Spinal cord (tissue), 10 donors: ENCODE measurements around the gene ACSS3. TPM values are rescaled to one million over a fixed set of nuclear protein-coding genes. Genes with fewer than 3 reads are reported as not detected.

Source experiments
- DNase-seq, 6 donors: peaks; one replicate each; pipeline versions ENCODE4 v3.0.0 to v3.0.0-alpha.2; 2013 to 2015; ENCODE audit warnings: low spot score in 6 of 6, low read depth in 4 of 6
- H3K27ac ChIP-seq: one replicate; pipeline ENCODE4 v1.5.1; 2013; ENCODE audit warnings: low read depth, low read length, control low read depth
- H3K27me3 ChIP-seq: one replicate; pipeline ENCODE4 v1.6.1; 2013; ENCODE audit warnings: low read length; ENCODE audit not compliant: control insufficient read depth, insufficient read depth
- H3K36me3 ChIP-seq: one replicate; pipeline ENCODE4 v1.6.1; 2013; ENCODE audit warnings: low read length; ENCODE audit not compliant: control insufficient read depth, insufficient read depth
- H3K4me1 ChIP-seq: one replicate; pipeline ENCODE4 v1.6.1; 2013; ENCODE audit warnings: low read length; ENCODE audit not compliant: control insufficient read depth, insufficient read depth
- H3K4me3 ChIP-seq: one replicate; pipeline ENCODE4 v1.5.1; 2013; ENCODE audit warnings: low read depth, low read length, control low read depth
- H3K9me3 ChIP-seq: one replicate; pipeline ENCODE4 v1.6.1; 2013; ENCODE audit warnings: low read length; ENCODE audit not compliant: control insufficient read depth, insufficient read depth
- WGBS: methylation state at CpG from one replicate; pipeline ENCODE4 v1.1.5; 2013; ENCODE audit warnings: missing lambda C conversion rate; ENCODE audit not compliant: insufficient coverage; 5-methylcytosine and 5-hydroxymethylcytosine counted together
- polyA plus RNA-seq, 2 donors: library from polyadenylated mRNA; unstranded; fragments of 120-200 nt; gene quantifications; one replicate each; pipeline ENCODE4 v1.2.1, GENCODE V29; 2013; ENCODE audit not compliant: insufficient read length in 2 of 2
- total RNA-seq, 2 donors: library from RNA; depleted of rRNA in 1 of 2; stranded (reverse); fragments of 120-200 nt in 1 of 2; fragments of >200 nt in 1 of 2; gene quantifications; one replicate each; pipeline versions ENCODE4 v1.2.3 to v1.2.4, GENCODE V29; 2013 to 2014
- donor health status: healthy.

The ACSS3 gene
- total and polyA plus RNA-seq, 4 donors: 8.7 to 32.1 (median 18.3) TPM

- H3K4me1 ChIP-seq: no peaks in the 10 kb centered on the region
- no peaks in the 10 kb centered on the region for H3K36me3 ChIP-seq
- H3K27ac ChIP-seq: no peak overlapping the region
- no peak overlapping the region for H3K4me3 ChIP-seq
- H3K27me3 ChIP-seq: no peaks in the 10 kb centered on the region
- no peaks in the 10 kb centered on the region for H3K9me3 ChIP-seq
- no CpG with 5 or more reads among the region's 4 CpGs for WGBS
- DNase-seq: peak in 5 of 6 donors; percentile 42 to 92 (median 65)
Observed at GRCh38 chr12:81257947-81258551, 180.2 kb downstream of the ACSS3 start.

GRCh38 chr12:81259360-81259759, 181.5 kb downstream of the ACSS3 start:
- H3K4me1 ChIP-seq: no peaks in the 10 kb centered on the region
- H3K4me3 ChIP-seq: no peak overlapping the region
- no peak overlapping the region for H3K27ac ChIP-seq
- H3K9me3 ChIP-seq: no peaks in the 10 kb centered on the region
- no peak for DNase-seq
- WGBS: no CpG with 5 or more reads among the region's 4 CpGs
- H3K27me3 ChIP-seq: no peaks in the 10 kb centered on the region
- no peaks in the 10 kb centered on the region for H3K36me3 ChIP-seq

DNA sequence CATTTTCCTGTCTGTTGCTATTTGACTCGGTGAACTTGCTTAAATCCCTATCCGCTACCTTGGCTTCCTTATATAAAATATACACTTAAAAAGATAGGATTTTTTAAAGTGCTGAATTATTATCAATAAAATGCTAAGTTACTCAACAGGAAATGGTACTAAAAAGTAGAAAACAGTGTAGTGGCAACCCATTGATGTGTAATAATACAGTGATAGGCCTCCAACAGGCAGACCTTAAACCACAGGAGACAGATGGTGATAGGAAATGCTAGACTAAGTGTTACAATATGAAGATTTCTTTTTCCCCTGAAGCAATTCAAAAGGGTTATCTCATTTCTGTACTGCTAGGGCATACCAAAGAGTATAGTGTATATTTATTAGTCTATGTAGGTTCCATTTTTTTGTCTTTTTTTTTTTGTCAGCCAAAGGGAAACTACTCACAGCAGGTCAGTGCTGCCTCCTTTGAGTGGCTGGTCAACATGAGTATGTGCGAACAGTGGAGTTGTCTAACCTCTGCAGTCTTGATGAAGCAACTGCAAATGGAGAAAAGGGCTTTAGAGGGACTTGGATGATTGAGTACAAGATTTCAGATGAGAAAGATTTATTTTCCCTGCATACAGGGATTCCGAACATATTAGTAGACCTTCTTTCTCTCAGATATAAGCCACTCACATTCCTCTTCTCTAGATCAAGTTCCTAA, 183.8 kb downstream of the ACSS3 start:
- Histone ChIP-seq H3K36me3 (no peaks in the 10 kb centered on the region), H3K27me3 (no peaks in the 10 kb centered on the region), H3K4me1 (no peaks in the 10 kb centered on the region), H3K4me3 (no peak overlapping the region), H3K9me3 (no peaks in the 10 kb centered on the region), H3K27ac (no peak overlapping the region)
- WGBS: no CpG with 5 or more reads among the region's 4 CpGs
- DNase-seq: no peak

- Histone ChIP-seq H3K4me3 (no peak overlapping the region), H3K4me1 (no peaks in the 10 kb centered on the region), H3K36me3 (no peaks in the 10 kb centered on the region), H3K27ac (no peak overlapping the region), H3K9me3 (no peaks in the 10 kb centered on the region), H3K27me3 (no peaks in the 10 kb centered on the region)
- no peak for DNase-seq
- no CpG with 5 or more reads among the region's 2 CpGs for WGBS
Observed at GRCh38 chr12:81263072-81263471, 185.2 kb downstream of the ACSS3 start.

- Histone ChIP-seq H3K27ac (no peak overlapping the region), H3K36me3 (no peaks in the 10 kb centered on the region), H3K4me1 (no peaks in the 10 kb centered on the region), H3K9me3 (no peaks in the 10 kb centered on the region), H3K27me3 (no peaks in the 10 kb centered on the region), H3K4me3 (no peak overlapping the region)
- 100% methylated on average over 5 of the region's 5 CpGs for WGBS
- no peak for DNase-seq
Observed at GRCh38 chr12:81270385-81270784, 192.5 kb downstream of the ACSS3 start.

DNA sequence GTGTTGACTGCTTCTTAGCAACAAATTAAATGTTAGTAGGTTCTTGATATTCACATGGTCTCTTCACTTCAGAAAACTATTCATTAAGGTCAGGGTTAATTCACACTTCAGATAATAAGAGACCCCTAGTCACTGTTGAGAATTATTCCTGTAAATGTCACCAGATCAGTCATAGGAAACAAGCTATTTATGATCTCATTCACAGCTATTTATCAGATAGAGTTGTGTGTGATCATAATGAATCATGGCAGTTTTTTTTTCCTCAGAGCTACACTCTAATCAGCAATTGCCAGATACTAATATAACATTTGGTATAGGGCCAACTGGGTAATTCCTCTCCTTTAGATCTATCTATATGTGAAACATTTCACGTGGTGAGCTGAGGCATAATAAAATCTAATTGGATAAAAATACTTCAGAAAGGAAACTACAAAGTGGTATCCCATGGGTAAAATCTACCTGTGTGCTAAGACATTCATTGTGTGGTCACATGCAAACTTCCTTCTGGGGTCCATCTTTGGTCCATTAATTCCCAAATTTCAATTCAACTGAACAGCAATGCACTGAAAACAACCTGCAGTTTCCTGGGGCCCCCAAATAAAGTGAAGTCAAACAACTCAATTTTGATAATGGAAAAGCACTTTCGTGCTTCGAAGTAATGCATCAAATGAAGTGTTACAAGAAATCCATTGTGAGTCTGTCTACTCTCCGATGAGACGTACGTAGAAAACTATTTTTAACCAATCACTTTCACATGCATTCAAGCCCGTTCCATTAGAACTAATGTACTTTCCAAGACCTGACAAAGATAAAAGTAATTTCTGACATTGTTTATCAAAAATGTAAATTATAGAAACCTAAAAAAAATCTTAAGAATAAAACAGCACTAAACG, 197.0 kb downstream of the ACSS3 start:
- no peaks in the 10 kb centered on the region for H3K9me3 ChIP-seq
- H3K27ac ChIP-seq: no peak overlapping the region
- no peaks in the 10 kb centered on the region for H3K27me3 ChIP-seq
- peak in 1 of 6 donors; percentile 74 for DNase-seq
- no peak overlapping the region for H3K4me3 ChIP-seq
- 100% methylated on average over 1 of the region's 8 CpGs for WGBS
- no peaks in the 10 kb centered on the region for H3K36me3 ChIP-seq
- H3K4me1 ChIP-seq: no peaks in the 10 kb centered on the region

- 20% methylated on average over 1 of the region's 3 CpGs for WGBS
- H3K4me3 ChIP-seq: no peak overlapping the region
- no peak for DNase-seq
- H3K27ac ChIP-seq: no peak overlapping the region
- no peaks in the 10 kb centered on the region for H3K27me3 ChIP-seq
- no peaks in the 10 kb centered on the region for H3K4me1 ChIP-seq
- H3K36me3 ChIP-seq: no peaks in the 10 kb centered on the region
- no peaks in the 10 kb centered on the region for H3K9me3 ChIP-seq
Observed at GRCh38 chr12:81284137-81284536, 206.3 kb downstream of the ACSS3 start.

DNA sequence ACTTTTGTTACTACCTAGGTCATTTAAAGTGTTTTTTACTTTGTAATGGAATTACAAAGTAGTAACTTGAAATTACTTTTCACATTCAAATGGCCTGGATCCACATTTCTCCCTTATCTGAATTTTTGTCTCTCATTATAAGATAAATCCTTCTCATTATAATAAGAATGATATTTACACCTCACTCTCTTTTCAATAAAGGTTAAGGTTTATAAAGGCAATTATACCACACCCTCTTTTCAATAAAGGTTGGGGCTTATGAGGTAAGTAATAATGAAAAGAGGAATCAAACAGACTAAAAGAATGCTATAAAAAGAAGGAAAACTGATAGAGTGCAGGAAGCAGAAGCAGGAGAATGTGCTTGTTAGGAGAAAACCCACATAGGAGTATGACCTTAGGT, 210.8 kb downstream of the ACSS3 start:
- no peak overlapping the region for H3K4me3 ChIP-seq
- no peak for DNase-seq
- no peak overlapping the region for H3K27ac ChIP-seq
- H3K9me3 ChIP-seq: no peaks in the 10 kb centered on the region
- no peaks in the 10 kb centered on the region for H3K27me3 ChIP-seq
- no peaks in the 10 kb centered on the region for H3K4me1 ChIP-seq
- H3K36me3 ChIP-seq: no peaks in the 10 kb centered on the region

GRCh38 chr12:81294325-81295190, 216.7 kb downstream of the ACSS3 start:
- WGBS: 69% methylated on average over 7 of the region's 12 CpGs
- Histone ChIP-seq H3K27me3 (no peaks in the 10 kb centered on the region), H3K4me3 (no peak overlapping the region), H3K27ac (no peak overlapping the region), H3K36me3 (peaks cover 4% of the 10 kb centered on the region), H3K4me1 (no peaks in the 10 kb centered on the region), H3K9me3 (no peaks in the 10 kb centered on the region)
- DNase-seq: peak in 2 of 6 donors; percentile 20 to 26
